ENCODE data around the gene CERS1. TPM values are rescaled to one million over a fixed set of nuclear protein-coding genes. Genes with fewer than 3 reads are reported as not detected.

CERS1 gene
- total and polyA plus RNA-seq, 10 of the 15 experiments (the other 5 are each of a cell fraction or from before 2014, with no cell fraction given): 0.19 TPM; not detected in 9

DNA sequence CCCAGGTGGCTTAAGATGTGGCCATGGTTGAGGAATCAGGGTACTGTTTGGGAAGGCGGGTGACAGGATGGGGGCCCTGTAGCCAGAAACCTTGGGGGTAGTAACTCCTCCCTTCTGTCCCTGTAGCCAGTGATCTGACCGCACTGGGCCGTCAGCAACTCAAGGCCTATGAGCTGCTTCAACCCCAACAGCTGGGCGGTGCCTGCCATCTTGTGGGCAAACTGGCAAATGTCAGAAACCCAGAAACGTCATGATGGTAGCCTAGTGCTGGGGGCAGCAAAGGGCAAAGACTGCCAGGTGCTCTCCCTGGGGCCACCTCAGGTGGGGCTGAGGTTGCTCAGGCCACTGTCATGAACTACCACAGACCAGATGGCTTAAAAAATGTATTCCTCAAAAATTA, 19.7 kb upstream of the CERS1 start (continued):
- TF ChIP-seq IKZF1 (conservative IDR thresholded peaks at IDR 0.05) (0 out of 2 replicates have a peak, but pooled peaks have one; percentile 12), RAD21 (IDR thresholded peaks at IDR 0.05; ENCODE audit: insufficient read depth, low read depth, low read length) (peak; percentile 47), RCOR1 (conservative IDR thresholded peaks at IDR 0.05; ENCODE audit: low read depth, low read length) (no peak), SREBF1 (IDR thresholded peaks at IDR 0.05; ENCODE audit: low read length) (no peak), SIX5 (IDR thresholded peaks at IDR 0.05; ENCODE audit: low read depth, low read length, severe bottlenecking) (no peak), CHD4 (IDR thresholded peaks at IDR 0.05) (no peak), CHD2 (IDR thresholded peaks at IDR 0.05; ENCODE audit: borderline replicate concordance, low read depth, low read length) (no peak), PAX8 (IDR thresholded peaks at IDR 0.05) (no peak), TBL1XR1 (IDR thresholded peaks at IDR 0.05; ENCODE audit: low read depth, low read length) (no peak), BACH1 (IDR thresholded peaks at IDR 0.05; ENCODE audit: borderline replicate concordance) (no peak), DPF2 (IDR thresholded peaks at IDR 0.05) (no peak), EED (IDR thresholded peaks at IDR 0.05; ENCODE audit: low read depth) (no peak), BHLHE40 (IDR thresholded peaks at IDR 0.05; ENCODE audit: borderline replicate concordance in 1 of 2, low read depth in 2 of 2, low read length in 1 of 2) (no peak), CREB1 (IDR thresholded peaks at IDR 0.05; ENCODE audit: low read depth) (no peak), WRNIP1 (IDR thresholded peaks at IDR 0.05; ENCODE audit: borderline replicate concordance, low read depth, low read length) (no peak)
- TF ChIP-seq, protein P1, sequence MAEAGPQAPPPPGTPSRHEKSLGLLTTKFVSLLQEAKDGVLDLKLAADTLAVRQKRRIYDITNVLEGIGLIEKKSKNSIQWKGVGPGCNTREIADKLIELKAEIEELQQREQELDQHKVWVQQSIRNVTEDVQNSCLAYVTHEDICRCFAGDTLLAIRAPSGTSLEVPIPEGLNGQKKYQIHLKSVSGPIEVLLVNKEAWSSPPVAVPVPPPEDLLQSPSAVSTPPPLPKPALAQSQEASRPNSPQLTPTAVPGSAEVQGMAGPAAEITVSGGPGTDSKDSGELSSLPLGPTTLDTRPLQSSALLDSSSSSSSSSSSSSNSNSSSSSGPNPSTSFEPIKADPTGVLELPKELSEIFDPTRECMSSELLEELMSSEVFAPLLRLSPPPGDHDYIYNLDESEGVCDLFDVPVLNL (IDR thresholded peaks at IDR 0.05; ENCODE audit: low read depth, low read length): no peak
- TF ChIP-seq, protein P2, sequence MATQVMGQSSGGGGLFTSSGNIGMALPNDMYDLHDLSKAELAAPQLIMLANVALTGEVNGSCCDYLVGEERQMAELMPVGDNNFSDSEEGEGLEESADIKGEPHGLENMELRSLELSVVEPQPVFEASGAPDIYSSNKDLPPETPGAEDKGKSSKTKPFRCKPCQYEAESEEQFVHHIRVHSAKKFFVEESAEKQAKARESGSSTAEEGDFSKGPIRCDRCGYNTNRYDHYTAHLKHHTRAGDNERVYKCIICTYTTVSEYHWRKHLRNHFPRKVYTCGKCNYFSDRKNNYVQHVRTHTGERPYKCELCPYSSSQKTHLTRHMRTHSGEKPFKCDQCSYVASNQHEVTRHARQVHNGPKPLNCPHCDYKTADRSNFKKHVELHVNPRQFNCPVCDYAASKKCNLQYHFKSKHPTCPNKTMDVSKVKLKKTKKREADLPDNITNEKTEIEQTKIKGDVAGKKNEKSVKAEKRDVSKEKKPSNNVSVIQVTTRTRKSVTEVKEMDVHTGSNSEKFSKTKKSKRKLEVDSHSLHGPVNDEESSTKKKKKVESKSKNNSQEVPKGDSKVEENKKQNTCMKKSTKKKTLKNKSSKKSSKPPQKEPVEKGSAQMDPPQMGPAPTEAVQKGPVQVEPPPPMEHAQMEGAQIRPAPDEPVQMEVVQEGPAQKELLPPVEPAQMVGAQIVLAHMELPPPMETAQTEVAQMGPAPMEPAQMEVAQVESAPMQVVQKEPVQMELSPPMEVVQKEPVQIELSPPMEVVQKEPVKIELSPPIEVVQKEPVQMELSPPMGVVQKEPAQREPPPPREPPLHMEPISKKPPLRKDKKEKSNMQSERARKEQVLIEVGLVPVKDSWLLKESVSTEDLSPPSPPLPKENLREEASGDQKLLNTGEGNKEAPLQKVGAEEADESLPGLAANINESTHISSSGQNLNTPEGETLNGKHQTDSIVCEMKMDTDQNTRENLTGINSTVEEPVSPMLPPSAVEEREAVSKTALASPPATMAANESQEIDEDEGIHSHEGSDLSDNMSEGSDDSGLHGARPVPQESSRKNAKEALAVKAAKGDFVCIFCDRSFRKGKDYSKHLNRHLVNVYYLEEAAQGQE (IDR thresholded peaks at IDR 0.05; ENCODE audit: low read depth, low read length): no peak
- TF ChIP-seq, protein P3, sequence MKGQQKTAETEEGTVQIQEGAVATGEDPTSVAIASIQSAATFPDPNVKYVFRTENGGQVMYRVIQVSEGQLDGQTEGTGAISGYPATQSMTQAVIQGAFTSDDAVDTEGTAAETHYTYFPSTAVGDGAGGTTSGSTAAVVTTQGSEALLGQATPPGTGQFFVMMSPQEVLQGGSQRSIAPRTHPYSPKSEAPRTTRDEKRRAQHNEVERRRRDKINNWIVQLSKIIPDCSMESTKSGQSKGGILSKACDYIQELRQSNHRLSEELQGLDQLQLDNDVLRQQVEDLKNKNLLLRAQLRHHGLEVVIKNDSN (IDR thresholded peaks at IDR 0.05; ENCODE audit: borderline replicate concordance, extremely low read length, insufficient read depth, low read depth, low read length): no peak
- TF ChIP-seq, protein P4, sequence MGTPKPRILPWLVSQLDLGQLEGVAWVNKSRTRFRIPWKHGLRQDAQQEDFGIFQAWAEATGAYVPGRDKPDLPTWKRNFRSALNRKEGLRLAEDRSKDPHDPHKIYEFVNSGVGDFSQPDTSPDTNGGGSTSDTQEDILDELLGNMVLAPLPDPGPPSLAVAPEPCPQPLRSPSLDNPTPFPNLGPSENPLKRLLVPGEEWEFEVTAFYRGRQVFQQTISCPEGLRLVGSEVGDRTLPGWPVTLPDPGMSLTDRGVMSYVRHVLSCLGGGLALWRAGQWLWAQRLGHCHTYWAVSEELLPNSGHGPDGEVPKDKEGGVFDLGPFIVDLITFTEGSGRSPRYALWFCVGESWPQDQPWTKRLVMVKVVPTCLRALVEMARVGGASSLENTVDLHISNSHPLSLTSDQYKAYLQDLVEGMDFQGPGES (IDR thresholded peaks at IDR 0.05): no peak
